Measurements from ENCODE around the gene HIVEP3.

DNA sequence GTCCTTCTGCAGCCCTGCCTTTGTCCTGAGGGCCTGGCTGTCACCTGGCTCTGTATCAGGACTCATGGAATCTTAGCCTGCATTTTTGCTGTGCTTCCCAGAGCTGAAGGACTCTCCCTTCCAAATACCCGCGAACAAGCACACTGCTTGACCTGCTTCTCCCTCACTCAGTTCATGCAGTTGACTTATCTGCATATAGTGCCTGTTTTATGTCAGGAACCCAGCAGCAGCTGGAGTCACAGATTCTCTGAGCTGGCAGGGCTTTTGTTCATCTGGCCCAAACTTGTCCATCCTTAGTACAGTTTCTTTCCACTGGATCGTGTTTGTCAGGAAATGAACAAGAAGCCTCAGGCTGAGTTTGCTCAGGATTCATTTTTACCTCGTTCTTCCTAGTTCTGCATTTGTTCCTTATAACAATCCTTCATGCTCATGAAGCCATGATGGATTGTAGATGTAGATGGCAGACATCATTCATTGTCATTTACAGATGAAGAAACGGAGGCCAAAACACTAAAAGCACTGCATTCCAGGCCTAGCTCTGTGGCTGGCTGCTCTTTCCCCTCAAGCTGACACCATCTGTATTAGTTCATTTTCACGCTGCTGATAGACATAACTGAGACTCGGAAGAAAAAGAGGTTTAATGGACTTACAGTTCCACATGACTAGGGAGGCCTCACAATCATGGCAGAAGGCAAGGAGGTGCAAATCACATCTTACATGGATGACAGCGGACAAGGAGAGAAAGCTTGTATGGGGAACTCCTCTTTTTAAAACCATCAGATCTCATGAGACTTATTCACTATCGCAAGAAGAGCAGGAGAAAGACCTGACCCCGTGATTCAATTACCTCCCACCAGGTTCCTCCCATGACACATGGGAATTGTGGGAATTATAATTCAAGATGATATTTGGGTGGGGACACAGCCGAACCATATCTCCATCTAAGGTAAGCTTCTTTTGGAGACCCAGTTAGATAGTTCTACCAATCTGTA lies 150.9 kb downstream of the HIVEP3 start:
- TF ChIP-seq, protein P1, sequence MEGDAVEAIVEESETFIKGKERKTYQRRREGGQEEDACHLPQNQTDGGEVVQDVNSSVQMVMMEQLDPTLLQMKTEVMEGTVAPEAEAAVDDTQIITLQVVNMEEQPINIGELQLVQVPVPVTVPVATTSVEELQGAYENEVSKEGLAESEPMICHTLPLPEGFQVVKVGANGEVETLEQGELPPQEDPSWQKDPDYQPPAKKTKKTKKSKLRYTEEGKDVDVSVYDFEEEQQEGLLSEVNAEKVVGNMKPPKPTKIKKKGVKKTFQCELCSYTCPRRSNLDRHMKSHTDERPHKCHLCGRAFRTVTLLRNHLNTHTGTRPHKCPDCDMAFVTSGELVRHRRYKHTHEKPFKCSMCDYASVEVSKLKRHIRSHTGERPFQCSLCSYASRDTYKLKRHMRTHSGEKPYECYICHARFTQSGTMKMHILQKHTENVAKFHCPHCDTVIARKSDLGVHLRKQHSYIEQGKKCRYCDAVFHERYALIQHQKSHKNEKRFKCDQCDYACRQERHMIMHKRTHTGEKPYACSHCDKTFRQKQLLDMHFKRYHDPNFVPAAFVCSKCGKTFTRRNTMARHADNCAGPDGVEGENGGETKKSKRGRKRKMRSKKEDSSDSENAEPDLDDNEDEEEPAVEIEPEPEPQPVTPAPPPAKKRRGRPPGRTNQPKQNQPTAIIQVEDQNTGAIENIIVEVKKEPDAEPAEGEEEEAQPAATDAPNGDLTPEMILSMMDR (IDR thresholded peaks at IDR 0.05): no peak
- no peak for TF ChIP-seq POLR2A (IDR thresholded peaks at IDR 0.05)

Data from lower leg skin (tissue), 3 donors.